Neural cell (in vitro differentiated cells): ENCODE measurements around the gene TRPM2. TPM values are rescaled to one million over a fixed set of nuclear protein-coding genes. Genes with fewer than 3 reads are reported as not detected.

ENCODE experiments used
- H2AFZ ChIP-seq: fragments of 200-600, 300-800 bp; sonication (generic), shearing (Covaris generic); 2 replicates; pipeline ENCODE4 v1.6.0; 2014; ENCODE audit warnings: low read depth, mild to moderate bottlenecking, antibody characterized with exemption, low read length, moderate library complexity
- H3F3A ChIP-seq: fragments of 200-600 bp; shearing (Covaris generic); 2 replicates; pipeline ENCODE4 v1.6.1; 2016; ENCODE audit warnings: mild to moderate bottlenecking, moderate library complexity, mixed read lengths, antibody characterized with exemption, low read length; ENCODE audit not compliant: insufficient read depth, poor library complexity, severe bottlenecking
- H3K27ac ChIP-seq: fragments of 200-600, 300-800 bp; sonication (generic), shearing (Covaris generic); 2 replicates; pipeline ENCODE4 v1.5.1; 2014; ENCODE audit warnings: mild to moderate bottlenecking, low read length, moderate library complexity
- H3K27me3 ChIP-seq: fragments of 300-800, 200-600 bp; sonication (generic), shearing (Covaris generic); 2 replicates; pipeline ENCODE4 v1.6.0; 2014; ENCODE audit warnings: mild to moderate bottlenecking, low read depth, low read length, moderate library complexity; ENCODE audit not compliant: insufficient read depth
- H3K36me3 ChIP-seq: fragments of 300-800, 200-600 bp; sonication (generic), shearing (Covaris generic); 2 replicates; pipeline ENCODE4 v1.5.1; 2014; ENCODE audit warnings: mild to moderate bottlenecking, antibody characterized with exemption, low read length, moderate library complexity; ENCODE audit not compliant: insufficient read depth
- H3K4me2 ChIP-seq: fragments of 300-800, 200-600 bp; sonication (generic), shearing (Covaris generic); 2 replicates; pipeline ENCODE4 v1.6.0; 2014; ENCODE audit warnings: mild to moderate bottlenecking, low read length
- H3K4me3 ChIP-seq: fragments of 300-800, 200-600 bp; sonication (generic), shearing (Covaris generic); 2 replicates; pipeline ENCODE4 v1.5.1; 2014; ENCODE audit warnings: mild to moderate bottlenecking, low read length, moderate library complexity
- H3K79me2 ChIP-seq: fragments of 200-600 bp; shearing (Covaris generic); replicated peaks from 2 replicates; pipeline ENCODE4 v1.6.0; 2014; ENCODE audit warnings: mild to moderate bottlenecking, low read length, moderate library complexity; ENCODE audit not compliant: insufficient read depth
- H3K9ac ChIP-seq: fragments of 300-800, 200-600 bp; sonication (generic), shearing (Covaris generic); 2 replicates; pipeline ENCODE4 v1.6.1; 2016; ENCODE audit warnings: mild to moderate bottlenecking, low read length, mixed read lengths
- H3K9me2 ChIP-seq: fragments of 200-600 bp; shearing (Covaris generic); 2 replicates; pipeline ENCODE4 v1.6.1; 2016; ENCODE audit warnings: mild to moderate bottlenecking, low read length, mixed read lengths; ENCODE audit not compliant: insufficient read depth
- H3K9me3 ChIP-seq: fragments of 200-600, 300-800 bp; sonication (generic), shearing (Covaris generic); 2 replicates; pipeline ENCODE4 v1.6.1; 2016; ENCODE audit warnings: mild to moderate bottlenecking, mixed run types, low read length, moderate library complexity, mixed read lengths
- H4K20me1 ChIP-seq: fragments of 200-600 bp; shearing (Covaris generic); 2 replicates; pipeline ENCODE4 v1.6.1; 2016; ENCODE audit warnings: mild to moderate bottlenecking, mixed run types; ENCODE audit not compliant: insufficient read depth
- CTCF ChIP-seq: fragments of 450-650 bp; IDR thresholded peaks from 2 replicates; pipeline ENCODE4 v1.5.1; 2014; ENCODE audit warnings: antibody characterized with exemption, mild to moderate bottlenecking, moderate library complexity; ENCODE audit not compliant: poor library complexity, severe bottlenecking
- EP300 ChIP-seq: fragments of 450-650 bp; conservative IDR thresholded peaks from 2 replicates; pipeline ENCODE4 v1.6.1; 2014; ENCODE audit warnings: antibody characterized with exemption, mild to moderate bottlenecking, moderate library complexity; ENCODE audit not compliant: poor library complexity, severe bottlenecking
- EZH2 ChIP-seq: fragments of 200-600, 300-800 bp; shearing (Covaris generic), sonication (generic); IDR thresholded peaks from 2 replicates; pipeline ENCODE4 v1.6.1; 2014; ENCODE audit warnings: antibody characterized with exemption, low read length, borderline replicate concordance, mild to moderate bottlenecking; ENCODE audit not compliant: insufficient read depth, poor library complexity, severe bottlenecking
- MXI1 ChIP-seq: fragments of 450-650 bp; conservative IDR thresholded peaks from 2 replicates; pipeline ENCODE4 v1.6.1; 2014; ENCODE audit warnings: antibody characterized with exemption, mild to moderate bottlenecking; ENCODE audit not compliant: poor library complexity, severe bottlenecking
- POLR2AphosphoS5 ChIP-seq: IDR thresholded peaks from 2 replicates; pipeline ENCODE4 v1.6.1; 2012
- RAD21 ChIP-seq: fragments of 450-650 bp; conservative IDR thresholded peaks from 2 replicates; pipeline ENCODE4 v1.6.1; 2014; ENCODE audit warnings: antibody characterized with exemption, mild to moderate bottlenecking, moderate library complexity
- SMC3 ChIP-seq: fragments of 450-650 bp; conservative IDR thresholded peaks from 2 replicates; pipeline ENCODE4 v1.6.1; 2014; ENCODE audit warnings: antibody characterized with exemption, mild to moderate bottlenecking, moderate library complexity; ENCODE audit not compliant: poor library complexity
- TAF1 ChIP-seq: IDR thresholded peaks from 2 replicates; pipeline ENCODE4 v1.6.1; 2012; ENCODE audit warnings: low read depth
- polyA plus RNA-seq: library from polyadenylated mRNA; depleted of rRNA; stranded (reverse); fragments of >200 nt; gene quantifications from 2 replicates; pipeline ENCODE4 v1.2.3, GENCODE V29; 2014
- TF ChIP-seq, protein P1 (sequence below): IDR thresholded peaks from 2 replicates; pipeline ENCODE4 v1.6.1; 2012; ENCODE audit warnings: borderline replicate concordance

Gene TRPM2
- polyA plus RNA-seq, 1 donor from 2014 or later = 0.14 TPM

DNA sequence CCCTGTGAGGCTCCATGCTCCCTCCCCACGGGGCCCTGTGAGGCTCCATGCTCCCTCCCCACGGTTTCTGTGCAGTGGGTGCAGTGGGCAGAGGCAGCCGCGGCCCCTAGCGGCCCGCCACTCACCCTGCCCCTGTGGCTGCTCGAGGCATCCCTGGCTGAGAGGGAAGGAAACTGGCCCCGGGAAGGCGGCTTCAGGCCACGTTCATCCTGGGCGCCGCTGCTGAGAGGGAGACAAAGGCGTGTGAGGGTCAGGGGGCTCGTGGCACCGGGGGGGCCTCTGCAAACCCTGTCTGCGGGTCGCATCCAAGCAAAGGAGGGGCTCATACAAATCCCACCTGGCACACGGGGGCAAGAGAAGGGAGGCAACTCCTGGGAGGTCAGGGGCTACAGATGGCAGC, 22.7 kb upstream of the TRPM2 start:
- Histone ChIP-seq H3F3A (no peaks in the 10 kb centered on the region), H3K27ac (no peak overlapping the region), H2AFZ (no peak overlapping the region), H3K27me3 (no peaks in the 10 kb centered on the region), H4K20me1 (no peaks in the 10 kb centered on the region), H3K79me2 (no peaks in the 10 kb centered on the region), H3K9me3 (no peaks in the 10 kb centered on the region), H3K9me2 (no peaks in the 10 kb centered on the region), H3K4me3 (no peak overlapping the region), H3K4me2 (no peak overlapping the region), H3K36me3 (no peaks in the 10 kb centered on the region), H3K9ac (no peak overlapping the region)
- TF ChIP-seq TAF1 (no peak), RAD21 (no peak), MXI1 (no peak), EP300 (no peak), CTCF (no peak), SMC3 (no peak), EZH2 (no peak), POLR2AphosphoS5 (no peak)
- TF ChIP-seq, protein P1, sequence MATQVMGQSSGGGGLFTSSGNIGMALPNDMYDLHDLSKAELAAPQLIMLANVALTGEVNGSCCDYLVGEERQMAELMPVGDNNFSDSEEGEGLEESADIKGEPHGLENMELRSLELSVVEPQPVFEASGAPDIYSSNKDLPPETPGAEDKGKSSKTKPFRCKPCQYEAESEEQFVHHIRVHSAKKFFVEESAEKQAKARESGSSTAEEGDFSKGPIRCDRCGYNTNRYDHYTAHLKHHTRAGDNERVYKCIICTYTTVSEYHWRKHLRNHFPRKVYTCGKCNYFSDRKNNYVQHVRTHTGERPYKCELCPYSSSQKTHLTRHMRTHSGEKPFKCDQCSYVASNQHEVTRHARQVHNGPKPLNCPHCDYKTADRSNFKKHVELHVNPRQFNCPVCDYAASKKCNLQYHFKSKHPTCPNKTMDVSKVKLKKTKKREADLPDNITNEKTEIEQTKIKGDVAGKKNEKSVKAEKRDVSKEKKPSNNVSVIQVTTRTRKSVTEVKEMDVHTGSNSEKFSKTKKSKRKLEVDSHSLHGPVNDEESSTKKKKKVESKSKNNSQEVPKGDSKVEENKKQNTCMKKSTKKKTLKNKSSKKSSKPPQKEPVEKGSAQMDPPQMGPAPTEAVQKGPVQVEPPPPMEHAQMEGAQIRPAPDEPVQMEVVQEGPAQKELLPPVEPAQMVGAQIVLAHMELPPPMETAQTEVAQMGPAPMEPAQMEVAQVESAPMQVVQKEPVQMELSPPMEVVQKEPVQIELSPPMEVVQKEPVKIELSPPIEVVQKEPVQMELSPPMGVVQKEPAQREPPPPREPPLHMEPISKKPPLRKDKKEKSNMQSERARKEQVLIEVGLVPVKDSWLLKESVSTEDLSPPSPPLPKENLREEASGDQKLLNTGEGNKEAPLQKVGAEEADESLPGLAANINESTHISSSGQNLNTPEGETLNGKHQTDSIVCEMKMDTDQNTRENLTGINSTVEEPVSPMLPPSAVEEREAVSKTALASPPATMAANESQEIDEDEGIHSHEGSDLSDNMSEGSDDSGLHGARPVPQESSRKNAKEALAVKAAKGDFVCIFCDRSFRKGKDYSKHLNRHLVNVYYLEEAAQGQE = no peak

- no peak overlapping the region for H3K9ac ChIP-seq
- H3K9me3 ChIP-seq = no peaks in the 10 kb centered on the region
- no peaks in the 10 kb centered on the region for H3K36me3 ChIP-seq
- H3K4me2 ChIP-seq = no peak overlapping the region
- no peaks in the 10 kb centered on the region for H3K79me2 ChIP-seq
- H4K20me1 ChIP-seq = no peaks in the 10 kb centered on the region
- H2AFZ ChIP-seq = no peak overlapping the region
- H3F3A ChIP-seq = no peaks in the 10 kb centered on the region
- no peaks in the 10 kb centered on the region for H3K9me2 ChIP-seq
- no peak overlapping the region for H3K4me3 ChIP-seq
- TF ChIP-seq SMC3 = no peak
- no peak for TF ChIP-seq EZH2
- no peak for TF ChIP-seq RAD21
- TF ChIP-seq CTCF = no peak
- TF ChIP-seq, protein P1 = no peak
- TF ChIP-seq POLR2AphosphoS5 = no peak
- no peak for TF ChIP-seq TAF1
- no peaks in the 10 kb centered on the region for H3K27me3 ChIP-seq
- H3K27ac ChIP-seq = no peak overlapping the region
Observed at GRCh38 chr21:44331209-44331608, 22.2 kb upstream of the TRPM2 start.
